Measurements from ENCODE around the gene SPIN1. TPM values are rescaled to one million over a fixed set of nuclear protein-coding genes. Genes with fewer than 3 reads are reported as not detected.
A peak's percentile ranks its signal among the peaks of the same experiment; 100 is the strongest.

Gene SPIN1
- total and polyA plus RNA-seq, 2 experiments from 2014 or later, result 49.0 to 158 TPM

GRCh38 chr9:88390371-88390990 lies 2.2 kb downstream of the SPIN1 start:
- Mint-ChIP-seq H3K9me3 (peaks cover 6% of the 10 kb centered on the region; the same call in 1 of the 3 replicates), H3K36me3 (ENCODE audit: low read depth) (peaks cover 40% of the 10 kb centered on the region), H3K27ac (no peak overlapping the region), H3K4me3 (peak overlapping the region; percentile 93), H3K27me3 (ENCODE audit: insufficient read depth, low read depth, poor library complexity) (peaks cover 18% of the 10 kb centered on the region), H3K4me1 (peaks cover 42% of the 10 kb centered on the region)
- Histone ChIP-seq H3K27me3 (ENCODE audit: insufficient read depth) (no peaks in the 10 kb centered on the region), H2AFZ (no peak overlapping the region), H3K9me2 (ENCODE audit: insufficient read depth) (no peaks in the 10 kb centered on the region), H3K36me3 (ENCODE audit: insufficient read depth) (0 out of 2 replicates have a peak, but pooled peaks cover 6% of the 10 kb centered on the region), H3K27ac (ENCODE audit: low read depth) (no peak overlapping the region), H4K20me1 (replicated peaks; ENCODE audit: insufficient read depth) (peaks cover 50% of the 10 kb centered on the region), H3K79me2 (replicated peaks; ENCODE audit: insufficient read depth) (peaks cover 86% of the 10 kb centered on the region), H3K4me1 (ENCODE audit: insufficient read depth) (peaks cover 40% of the 10 kb centered on the region), H3F3A (replicated peaks; ENCODE audit: low read depth) (peaks cover 7% of the 10 kb centered on the region), H3K4me3 (peak overlapping the region; percentile 79), H3K4me2 (peak overlapping the region; percentile 71)
- DNase-seq (ENCODE audit: low spot score) (no peak), ATAC-seq (no peak)
- TF ChIP-seq CREB1 (CRISPR knock-in tag; IDR thresholded peaks at IDR 0.05; ENCODE audit: low read depth), result no peak
- TF ChIP-seq POLR2AphosphoS5 (IDR thresholded peaks at IDR 0.05; ENCODE audit: low read depth), result no peak
- TF ChIP-seq, protein P1, sequence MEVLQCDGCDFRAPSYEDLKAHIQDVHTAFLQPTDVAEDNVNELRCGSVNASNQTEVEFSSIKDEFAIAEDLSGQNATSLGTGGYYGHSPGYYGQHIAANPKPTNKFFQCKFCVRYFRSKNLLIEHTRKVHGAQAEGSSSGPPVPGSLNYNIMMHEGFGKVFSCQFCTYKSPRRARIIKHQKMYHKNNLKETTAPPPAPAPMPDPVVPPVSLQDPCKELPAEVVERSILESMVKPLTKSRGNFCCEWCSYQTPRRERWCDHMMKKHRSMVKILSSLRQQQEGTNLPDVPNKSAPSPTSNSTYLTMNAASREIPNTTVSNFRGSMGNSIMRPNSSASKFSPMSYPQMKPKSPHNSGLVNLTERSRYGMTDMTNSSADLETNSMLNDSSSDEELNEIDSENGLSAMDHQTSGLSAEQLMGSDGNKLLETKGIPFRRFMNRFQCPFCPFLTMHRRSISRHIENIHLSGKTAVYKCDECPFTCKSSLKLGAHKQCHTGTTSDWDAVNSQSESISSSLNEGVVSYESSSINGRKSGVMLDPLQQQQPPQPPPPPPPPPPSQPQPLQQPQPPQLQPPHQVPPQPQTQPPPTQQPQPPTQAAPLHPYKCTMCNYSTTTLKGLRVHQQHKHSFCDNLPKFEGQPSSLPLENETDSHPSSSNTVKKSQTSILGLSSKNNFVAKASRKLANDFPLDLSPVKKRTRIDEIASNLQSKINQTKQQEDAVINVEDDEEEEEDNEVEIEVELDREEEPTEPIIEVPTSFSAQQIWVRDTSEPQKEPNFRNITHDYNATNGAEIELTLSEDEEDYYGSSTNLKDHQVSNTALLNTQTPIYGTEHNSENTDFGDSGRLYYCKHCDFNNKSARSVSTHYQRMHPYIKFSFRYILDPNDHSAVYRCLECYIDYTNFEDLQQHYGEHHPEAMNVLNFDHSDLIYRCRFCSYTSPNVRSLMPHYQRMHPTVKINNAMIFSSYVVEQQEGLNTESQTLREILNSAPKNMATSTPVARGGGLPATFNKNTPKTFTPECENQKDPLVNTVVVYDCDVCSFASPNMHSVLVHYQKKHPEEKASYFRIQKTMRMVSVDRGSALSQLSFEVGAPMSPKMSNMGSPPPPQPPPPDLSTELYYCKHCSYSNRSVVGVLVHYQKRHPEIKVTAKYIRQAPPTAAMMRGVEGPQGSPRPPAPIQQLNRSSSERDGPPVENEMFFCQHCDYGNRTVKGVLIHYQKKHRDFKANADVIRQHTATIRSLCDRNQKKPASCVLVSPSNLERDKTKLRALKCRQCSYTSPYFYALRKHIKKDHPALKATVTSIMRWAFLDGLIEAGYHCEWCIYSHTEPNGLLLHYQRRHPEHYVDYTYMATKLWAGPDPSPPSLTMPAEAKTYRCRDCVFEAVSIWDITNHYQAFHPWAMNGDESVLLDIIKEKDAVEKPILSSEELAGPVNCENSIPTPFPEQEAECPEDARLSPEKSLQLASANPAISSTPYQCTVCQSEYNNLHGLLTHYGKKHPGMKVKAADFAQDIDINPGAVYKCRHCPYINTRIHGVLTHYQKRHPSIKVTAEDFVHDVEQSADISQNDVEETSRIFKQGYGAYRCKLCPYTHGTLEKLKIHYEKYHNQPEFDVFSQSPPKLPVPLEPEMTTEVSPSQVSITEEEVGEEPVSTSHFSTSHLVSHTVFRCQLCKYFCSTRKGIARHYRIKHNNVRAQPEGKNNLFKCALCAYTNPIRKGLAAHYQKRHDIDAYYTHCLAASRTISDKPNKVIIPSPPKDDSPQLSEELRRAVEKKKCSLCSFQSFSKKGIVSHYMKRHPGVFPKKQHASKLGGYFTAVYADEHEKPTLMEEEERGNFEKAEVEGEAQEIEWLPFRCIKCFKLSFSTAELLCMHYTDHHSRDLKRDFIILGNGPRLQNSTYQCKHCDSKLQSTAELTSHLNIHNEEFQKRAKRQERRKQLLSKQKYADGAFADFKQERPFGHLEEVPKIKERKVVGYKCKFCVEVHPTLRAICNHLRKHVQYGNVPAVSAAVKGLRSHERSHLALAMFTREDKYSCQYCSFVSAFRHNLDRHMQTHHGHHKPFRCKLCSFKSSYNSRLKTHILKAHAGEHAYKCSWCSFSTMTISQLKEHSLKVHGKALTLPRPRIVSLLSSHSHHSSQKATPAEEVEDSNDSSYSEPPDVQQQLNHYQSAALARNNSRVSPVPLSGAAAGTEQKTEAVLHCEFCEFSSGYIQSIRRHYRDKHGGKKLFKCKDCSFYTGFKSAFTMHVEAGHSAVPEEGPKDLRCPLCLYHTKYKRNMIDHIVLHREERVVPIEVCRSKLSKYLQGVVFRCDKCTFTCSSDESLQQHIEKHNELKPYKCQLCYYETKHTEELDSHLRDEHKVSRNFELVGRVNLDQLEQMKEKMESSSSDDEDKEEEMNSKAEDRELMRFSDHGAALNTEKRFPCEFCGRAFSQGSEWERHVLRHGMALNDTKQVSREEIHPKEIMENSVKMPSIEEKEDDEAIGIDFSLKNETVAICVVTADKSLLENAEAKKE (CRISPR knock-in tag; IDR thresholded peaks at IDR 0.05), result no peak
- TF ChIP-seq EZH2phosphoT487 (IDR thresholded peaks at IDR 0.05; ENCODE audit: unreplicated experiment), result no peak
- TF ChIP-seq ZNF331 (CRISPR knock-in tag; IDR thresholded peaks at IDR 0.05; ENCODE audit: low read depth), result no peak
- TF ChIP-seq, protein P2, sequence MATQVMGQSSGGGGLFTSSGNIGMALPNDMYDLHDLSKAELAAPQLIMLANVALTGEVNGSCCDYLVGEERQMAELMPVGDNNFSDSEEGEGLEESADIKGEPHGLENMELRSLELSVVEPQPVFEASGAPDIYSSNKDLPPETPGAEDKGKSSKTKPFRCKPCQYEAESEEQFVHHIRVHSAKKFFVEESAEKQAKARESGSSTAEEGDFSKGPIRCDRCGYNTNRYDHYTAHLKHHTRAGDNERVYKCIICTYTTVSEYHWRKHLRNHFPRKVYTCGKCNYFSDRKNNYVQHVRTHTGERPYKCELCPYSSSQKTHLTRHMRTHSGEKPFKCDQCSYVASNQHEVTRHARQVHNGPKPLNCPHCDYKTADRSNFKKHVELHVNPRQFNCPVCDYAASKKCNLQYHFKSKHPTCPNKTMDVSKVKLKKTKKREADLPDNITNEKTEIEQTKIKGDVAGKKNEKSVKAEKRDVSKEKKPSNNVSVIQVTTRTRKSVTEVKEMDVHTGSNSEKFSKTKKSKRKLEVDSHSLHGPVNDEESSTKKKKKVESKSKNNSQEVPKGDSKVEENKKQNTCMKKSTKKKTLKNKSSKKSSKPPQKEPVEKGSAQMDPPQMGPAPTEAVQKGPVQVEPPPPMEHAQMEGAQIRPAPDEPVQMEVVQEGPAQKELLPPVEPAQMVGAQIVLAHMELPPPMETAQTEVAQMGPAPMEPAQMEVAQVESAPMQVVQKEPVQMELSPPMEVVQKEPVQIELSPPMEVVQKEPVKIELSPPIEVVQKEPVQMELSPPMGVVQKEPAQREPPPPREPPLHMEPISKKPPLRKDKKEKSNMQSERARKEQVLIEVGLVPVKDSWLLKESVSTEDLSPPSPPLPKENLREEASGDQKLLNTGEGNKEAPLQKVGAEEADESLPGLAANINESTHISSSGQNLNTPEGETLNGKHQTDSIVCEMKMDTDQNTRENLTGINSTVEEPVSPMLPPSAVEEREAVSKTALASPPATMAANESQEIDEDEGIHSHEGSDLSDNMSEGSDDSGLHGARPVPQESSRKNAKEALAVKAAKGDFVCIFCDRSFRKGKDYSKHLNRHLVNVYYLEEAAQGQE (IDR thresholded peaks at IDR 0.05; ENCODE audit: unreplicated experiment), result no peak
